HepG2 (cell line): ENCODE data around the gene ABCC3. TPM values are rescaled to one million over a fixed set of nuclear protein-coding genes. Genes with fewer than 3 reads are reported as not detected.

Experiments used
- ATF3 ChIP-seq: sonication (generic); formaldehyde crosslinking; IDR thresholded peaks from 2 replicates; pipeline ENCODE4 v1.4.0; 2020; ENCODE audit warnings: missing genetic modification reagents
- BCLAF1 ChIP-seq: fragments of 450-650 bp; IDR thresholded peaks from 2 replicates; pipeline ENCODE4 v1.6.1; 2017; ENCODE audit warnings: mild to moderate bottlenecking
- DZIP1 ChIP-seq: sonication (generic); formaldehyde crosslinking; IDR thresholded peaks from 2 replicates; pipeline ENCODE4 v1.5.0; 2020; ENCODE audit warnings: mild to moderate bottlenecking, missing genetic modification reagents
- MTA3 ChIP-seq: sonication (generic); formaldehyde crosslinking; IDR thresholded peaks from 2 replicates; pipeline ENCODE4 v1.4.0; 2020; ENCODE audit warnings: missing genetic modification reagents
- NCOR1 ChIP-seq: fragments of 200-600 bp; sonication (generic); IDR thresholded peaks from 2 replicates; pipeline ENCODE4 v1.7.0; 2017; ENCODE audit warnings: antibody characterized with exemption, low read length, borderline replicate concordance
- NFE2L2 ChIP-seq: fragments of 150-350 bp; IDR thresholded peaks from 2 replicates; pipeline ENCODE4 v1.6.1; 2014; ENCODE audit warnings: low read length
- RELA ChIP-seq: sonication (generic); formaldehyde crosslinking; IDR thresholded peaks from 2 replicates; pipeline ENCODE4 v1.4.0; 2020; ENCODE audit warnings: missing genetic modification reagents
- SNRNP70 ChIP-seq: fragments of 200-400 bp; formaldehyde crosslinking; IDR thresholded peaks from 2 replicates; pipeline ENCODE4 v1.6.1; 2017; ENCODE audit warnings: mild to moderate bottlenecking, low read depth, low read length, moderate library complexity
- SOX5 ChIP-seq: IDR thresholded peaks from 2 replicates; pipeline ENCODE4 v1.6.1; 2016; ENCODE audit warnings: borderline replicate concordance
- ZNF207 ChIP-seq: fragments of 450-650 bp; IDR thresholded peaks from 2 replicates; pipeline ENCODE4 v1.6.1; 2016; ENCODE audit warnings: antibody characterized with exemption, borderline replicate concordance
- ZNF333 ChIP-seq: sonication (generic); formaldehyde crosslinking; IDR thresholded peaks from 2 replicates; pipeline ENCODE4 v1.4.0; 2020; ENCODE audit warnings: mild to moderate bottlenecking, missing genetic modification reagents, borderline replicate concordance
- ZNF639 ChIP-seq: conservative IDR thresholded peaks from 2 replicates; pipeline ENCODE4 v1.6.1; 2018; ENCODE audit warnings: missing genetic modification reagents
- ZNF878 ChIP-seq: sonication (generic); formaldehyde crosslinking; IDR thresholded peaks from 2 replicates; pipeline ENCODE4 v1.8.1; 2023; ENCODE audit warnings: mild to moderate bottlenecking, missing genetic modification reagents, moderate library complexity
- polyA plus RNA-seq, 8 experiments: library from polyadenylated mRNA; depleted of rRNA in 3 of 8; stranded (reverse) in 7 of 8; unstranded in 1 of 8; fragments of >200 nt; fragmentation: Illumina TruSeq in 4 of 8; extraction: Trizol in 4 of 8; gene quantifications; 2 replicates each; pipeline versions ENCODE4 v1.2.1 to v1.2.3, GENCODE V29; 2011 to 2016; ENCODE audit warnings: low read depth in 4 of 8, missing spikeins in 1 of 8, mixed read lengths in 1 of 8; ENCODE audit not compliant: insufficient read depth in 1 of 8
- total RNA-seq, 5 experiments: library from RNA; depleted of rRNA; stranded (reverse); fragments of >200 nt; fragmentation: Illumina TruSeq; extraction: Trizol; gene quantifications; 2 replicates each; pipeline ENCODE4 v1.2.3, GENCODE V29; 2016; ENCODE audit warnings: low read depth in 1 of 5
- TF ChIP-seq, protein P1 (sequence below): sonication (generic); formaldehyde crosslinking; IDR thresholded peaks from 2 replicates; pipeline ENCODE4 v1.5.0; 2020; ENCODE audit warnings: mild to moderate bottlenecking, missing genetic modification reagents, borderline replicate concordance

ABCC3 gene
- total and polyA plus RNA-seq, 2 of the 13 experiments (the other 11 are each of a cell fraction or from before 2014, with no cell fraction given): 25.2 to 50.7 TPM

DNA sequence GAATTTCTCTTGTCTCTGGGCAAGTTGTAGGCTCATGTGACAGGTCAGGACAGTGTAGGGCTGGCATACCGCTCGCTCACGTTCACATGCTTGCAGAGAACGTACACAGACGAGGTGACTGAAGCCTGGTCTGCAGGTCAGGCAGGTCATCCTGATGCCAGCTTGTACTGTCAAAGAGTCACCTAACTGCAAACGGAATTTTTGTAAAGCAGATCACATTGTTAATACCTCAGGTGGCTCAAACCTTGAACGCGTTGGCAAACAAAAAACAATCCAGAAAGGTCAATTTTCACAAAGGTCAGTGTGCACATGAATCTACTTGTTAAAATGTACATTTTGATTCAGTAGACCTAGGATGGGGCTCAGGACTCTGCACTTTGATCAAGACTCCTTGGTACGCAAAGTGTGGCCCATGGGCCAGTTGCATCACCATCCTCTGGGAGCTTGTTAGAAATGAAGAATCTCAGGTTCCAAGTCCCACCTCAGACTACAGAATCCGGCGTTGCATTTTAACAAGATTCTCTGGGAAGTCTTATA is 44.4 kb downstream of the ABCC3 start (continued):
- TF ChIP-seq RELA (no peak), ZNF333 (CRISPR knock-in tag) (no peak), DZIP1 (CRISPR knock-in tag) (no peak), ZNF639 (CRISPR knock-in tag) (no peak), SNRNP70 (no peak), SOX5 (CRISPR knock-in tag) (peak; percentile 72; the same call in 1 of the 2 replicates), BCLAF1 (no peak), ZNF207 (no peak), NCOR1 (peak; percentile 42; the same call in 1 of the 2 replicates), MTA3 (no peak), ATF3 (CRISPR knock-in tag) (no peak), NFE2L2 (no peak), ZNF878 (no peak)
- TF ChIP-seq, protein P1, sequence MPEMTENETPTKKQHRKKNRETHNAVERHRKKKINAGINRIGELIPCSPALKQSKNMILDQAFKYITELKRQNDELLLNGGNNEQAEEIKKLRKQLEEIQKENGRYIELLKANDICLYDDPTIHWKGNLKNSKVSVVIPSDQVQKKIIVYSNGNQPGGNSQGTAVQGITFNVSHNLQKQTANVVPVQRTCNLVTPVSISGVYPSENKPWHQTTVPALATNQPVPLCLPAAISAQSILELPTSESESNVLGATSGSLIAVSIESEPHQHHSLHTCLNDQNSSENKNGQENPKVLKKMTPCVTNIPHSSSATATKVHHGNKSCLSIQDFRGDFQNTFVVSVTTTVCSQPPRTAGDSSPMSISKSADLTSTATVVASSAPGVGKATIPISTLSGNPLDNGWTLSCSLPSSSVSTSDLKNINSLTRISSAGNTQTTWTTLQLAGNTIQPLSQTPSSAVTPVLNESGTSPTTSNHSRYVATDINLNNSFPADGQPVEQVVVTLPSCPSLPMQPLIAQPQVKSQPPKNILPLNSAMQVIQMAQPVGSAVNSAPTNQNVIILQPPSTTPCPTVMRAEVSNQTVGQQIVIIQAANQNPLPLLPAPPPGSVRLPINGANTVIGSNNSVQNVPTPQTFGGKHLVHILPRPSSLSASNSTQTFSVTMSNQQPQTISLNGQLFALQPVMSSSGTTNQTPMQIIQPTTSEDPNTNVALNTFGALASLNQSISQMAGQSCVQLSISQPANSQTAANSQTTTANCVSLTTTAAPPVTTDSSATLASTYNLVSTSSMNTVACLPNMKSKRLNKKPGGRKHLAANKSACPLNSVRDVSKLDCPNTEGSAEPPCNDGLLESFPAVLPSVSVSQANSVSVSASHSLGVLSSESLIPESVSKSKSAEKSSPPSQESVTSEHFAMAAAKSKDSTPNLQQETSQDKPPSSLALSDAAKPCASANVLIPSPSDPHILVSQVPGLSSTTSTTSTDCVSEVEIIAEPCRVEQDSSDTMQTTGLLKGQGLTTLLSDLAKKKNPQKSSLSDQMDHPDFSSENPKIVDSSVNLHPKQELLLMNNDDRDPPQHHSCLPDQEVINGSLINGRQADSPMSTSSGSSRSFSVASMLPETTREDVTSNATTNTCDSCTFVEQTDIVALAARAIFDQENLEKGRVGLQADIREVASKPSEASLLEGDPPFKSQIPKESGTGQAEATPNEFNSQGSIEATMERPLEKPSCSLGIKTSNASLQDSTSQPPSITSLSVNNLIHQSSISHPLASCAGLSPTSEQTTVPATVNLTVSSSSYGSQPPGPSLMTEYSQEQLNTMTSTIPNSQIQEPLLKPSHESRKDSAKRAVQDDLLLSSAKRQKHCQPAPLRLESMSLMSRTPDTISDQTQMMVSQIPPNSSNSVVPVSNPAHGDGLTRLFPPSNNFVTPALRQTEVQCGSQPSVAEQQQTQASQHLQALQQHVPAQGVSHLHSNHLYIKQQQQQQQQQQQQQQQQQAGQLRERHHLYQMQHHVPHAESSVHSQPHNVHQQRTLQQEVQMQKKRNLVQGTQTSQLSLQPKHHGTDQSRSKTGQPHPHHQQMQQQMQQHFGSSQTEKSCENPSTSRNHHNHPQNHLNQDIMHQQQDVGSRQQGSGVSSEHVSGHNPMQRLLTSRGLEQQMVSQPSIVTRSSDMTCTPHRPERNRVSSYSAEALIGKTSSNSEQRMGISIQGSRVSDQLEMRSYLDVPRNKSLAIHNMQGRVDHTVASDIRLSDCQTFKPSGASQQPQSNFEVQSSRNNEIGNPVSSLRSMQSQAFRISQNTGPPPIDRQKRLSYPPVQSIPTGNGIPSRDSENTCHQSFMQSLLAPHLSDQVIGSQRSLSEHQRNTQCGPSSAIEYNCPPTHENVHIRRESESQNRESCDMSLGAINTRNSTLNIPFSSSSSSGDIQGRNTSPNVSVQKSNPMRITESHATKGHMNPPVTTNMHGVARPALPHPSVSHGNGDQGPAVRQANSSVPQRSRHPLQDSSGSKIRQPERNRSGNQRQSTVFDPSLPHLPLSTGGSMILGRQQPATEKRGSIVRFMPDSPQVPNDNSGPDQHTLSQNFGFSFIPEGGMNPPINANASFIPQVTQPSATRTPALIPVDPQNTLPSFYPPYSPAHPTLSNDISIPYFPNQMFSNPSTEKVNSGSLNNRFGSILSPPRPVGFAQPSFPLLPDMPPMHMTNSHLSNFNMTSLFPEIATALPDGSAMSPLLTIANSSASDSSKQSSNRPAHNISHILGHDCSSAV (CRISPR knock-in tag): no peak
